ENCODE data around the gene FNDC3A. TPM values are rescaled to one million over a fixed set of nuclear protein-coding genes. Genes with fewer than 3 reads are reported as not detected.

FNDC3A gene, protein sequence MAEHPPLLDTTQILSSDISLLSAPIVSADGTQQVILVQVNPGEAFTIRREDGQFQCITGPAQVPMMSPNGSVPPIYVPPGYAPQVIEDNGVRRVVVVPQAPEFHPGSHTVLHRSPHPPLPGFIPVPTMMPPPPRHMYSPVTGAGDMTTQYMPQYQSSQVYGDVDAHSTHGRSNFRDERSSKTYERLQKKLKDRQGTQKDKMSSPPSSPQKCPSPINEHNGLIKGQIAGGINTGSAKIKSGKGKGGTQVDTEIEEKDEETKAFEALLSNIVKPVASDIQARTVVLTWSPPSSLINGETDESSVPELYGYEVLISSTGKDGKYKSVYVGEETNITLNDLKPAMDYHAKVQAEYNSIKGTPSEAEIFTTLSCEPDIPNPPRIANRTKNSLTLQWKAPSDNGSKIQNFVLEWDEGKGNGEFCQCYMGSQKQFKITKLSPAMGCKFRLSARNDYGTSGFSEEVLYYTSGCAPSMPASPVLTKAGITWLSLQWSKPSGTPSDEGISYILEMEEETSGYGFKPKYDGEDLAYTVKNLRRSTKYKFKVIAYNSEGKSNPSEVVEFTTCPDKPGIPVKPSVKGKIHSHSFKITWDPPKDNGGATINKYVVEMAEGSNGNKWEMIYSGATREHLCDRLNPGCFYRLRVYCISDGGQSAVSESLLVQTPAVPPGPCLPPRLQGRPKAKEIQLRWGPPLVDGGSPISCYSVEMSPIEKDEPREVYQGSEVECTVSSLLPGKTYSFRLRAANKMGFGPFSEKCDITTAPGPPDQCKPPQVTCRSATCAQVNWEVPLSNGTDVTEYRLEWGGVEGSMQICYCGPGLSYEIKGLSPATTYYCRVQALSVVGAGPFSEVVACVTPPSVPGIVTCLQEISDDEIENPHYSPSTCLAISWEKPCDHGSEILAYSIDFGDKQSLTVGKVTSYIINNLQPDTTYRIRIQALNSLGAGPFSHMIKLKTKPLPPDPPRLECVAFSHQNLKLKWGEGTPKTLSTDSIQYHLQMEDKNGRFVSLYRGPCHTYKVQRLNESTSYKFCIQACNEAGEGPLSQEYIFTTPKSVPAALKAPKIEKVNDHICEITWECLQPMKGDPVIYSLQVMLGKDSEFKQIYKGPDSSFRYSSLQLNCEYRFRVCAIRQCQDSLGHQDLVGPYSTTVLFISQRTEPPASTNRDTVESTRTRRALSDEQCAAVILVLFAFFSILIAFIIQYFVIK
- 59.9 and 70.2 TPM in 2 replicates for total RNA-seq

GRCh38 chr13:48975856-48976575 is at the start of gene FNDC3A:
Gene FNDC3A (plus strand): TSS chr13:48975912. CDS start chr13:49006191, 30,279 bp downstream.

GRCh38 chr13:49220036-49220855 is 244.5 kb downstream of the FNDC3A start, which contains the start of gene MLNR:
Gene MLNR (plus strand): TSS chr13:49220338. CDS start chr13:49220338, 0 bp downstream.

GRCh38 chr13:49247643-49248621 is 272.2 kb downstream of the FNDC3A start, which contains the start of gene CDADC1:
Gene CDADC1 (plus strand): TSS chr13:49247925. CDS start chr13:49248038, 113 bp downstream.

Small RNAs within 50 kb of the gene (small RNA-seq; reads per million reads assigned to genes)
- gene COX7CP1 (not detected), gene RNU6-60P (not detected), gene RNY3P2 (not detected)

Other genes with a start within 250 kb of the FNDC3A start
- gene MLNR, start 244.4 kb downstream of the FNDC3A start, total RNA-seq = under 0.01 TPM in 1 of 2 replicates, not detected in the other